A673 (cell line): Measurements from ENCODE around the gene GRPR. TPM values are rescaled to one million over a fixed set of nuclear protein-coding genes. Genes with fewer than 3 reads are reported as not detected.

Source experiments
- BruUV-seq: library from RNA; stranded (reverse); fragments of 400-500 nt; replicated peaks from 2 replicates; lab custom pipeline; 2021; lab: Mats Ljungman, UMichigan
- CTCF ChIA-PET: fragments of 300-600 bp; sonication (Branson Sonifier 250); formaldehyde crosslinking; loops from one replicate; lab custom pipeline; 2022; ENCODE audit warnings: antibody characterized with exemption; lab: Charles Lee
- POLR2A ChIA-PET: fragments of 300-600 bp; sonication (Branson Sonifier 250); formaldehyde crosslinking; loops from one replicate; lab custom pipeline; 2022; ENCODE audit warnings: antibody characterized with exemption; ENCODE audit not compliant: low non-redundant PET; lab: Charles Lee
- DNase-seq: peaks from one replicate; pipeline ENCODE4 v3.0.0-alpha.2; 2015; ENCODE audit warnings: low spot score
- H3K27ac ChIP-seq: fragments of 200-600 bp; sonication (generic); 2 replicates; pipeline ENCODE4 v1.5.1; 2016; ENCODE audit warnings: mixed run types, low read depth, mild to moderate bottlenecking, mixed read lengths, antibody characterized with exemption, low read length; ENCODE audit not compliant: poor library complexity, severe bottlenecking
- H3K27me3 ChIP-seq: fragments of 200-600 bp; sonication (generic); replicated peaks from 2 replicates; pipeline ENCODE4 v1.6.1; 2017; ENCODE audit warnings: mixed run types, low read depth, mild to moderate bottlenecking, mixed read lengths, antibody characterized with exemption, low read length; ENCODE audit not compliant: insufficient read depth, poor library complexity
- H3K36me3 ChIP-seq: fragments of 200-600 bp; sonication (generic); 2 replicates; pipeline ENCODE4 v1.6.1; 2016; ENCODE audit warnings: mixed run types, mild to moderate bottlenecking, mixed read lengths, antibody characterized with exemption, low read length; ENCODE audit not compliant: insufficient read depth, poor library complexity, severe bottlenecking
- H3K4me1 ChIP-seq: fragments of 200-600 bp; sonication (generic); 2 replicates; pipeline ENCODE4 v1.6.1; 2017; ENCODE audit warnings: mixed run types, mild to moderate bottlenecking, mixed read lengths, antibody characterized with exemption, low read length; ENCODE audit not compliant: insufficient read depth, poor library complexity, severe bottlenecking
- H3K4me3 ChIP-seq: fragments of 200-600 bp; sonication (generic); 2 replicates; pipeline ENCODE4 v1.5.1; 2016; ENCODE audit warnings: low read depth, mixed run types, mild to moderate bottlenecking, mixed read lengths, low read length; ENCODE audit not compliant: poor library complexity, severe bottlenecking
- H3K9me3 ChIP-seq: fragments of 200-600 bp; sonication (generic); 2 replicates; pipeline ENCODE4 v1.6.1; 2016; ENCODE audit warnings: mixed run types, low read depth, mild to moderate bottlenecking, mixed read lengths, antibody characterized with exemption, low read length; ENCODE audit not compliant: poor library complexity, severe bottlenecking
- CTCF ChIP-seq: fragments of 300-800, 200-600 bp; sonication (generic); conservative IDR thresholded peaks from 2 replicates; pipeline ENCODE4 v1.5.1; 2017; ENCODE audit warnings: low read depth, mild to moderate bottlenecking, antibody characterized with exemption, low read length, moderate library complexity, mixed read lengths
- EZH2 ChIP-seq: fragments of 200-600 bp; sonication (generic); IDR thresholded peaks from 2 replicates; pipeline ENCODE4 v1.6.1; 2017; ENCODE audit warnings: borderline replicate concordance, low read depth, mild to moderate bottlenecking, mixed read lengths, antibody characterized with exemption, low read length; ENCODE audit not compliant: poor library complexity, severe bottlenecking
- intact Hi-C: fragments of 100-400 bp; cut with micrococcal nuclease; formaldehyde crosslinking; loops from one replicate; pipeline ENCODE4 v1.10.0; 2022; ENCODE audit not compliant: unreplicated experiment
- total RNA-seq: library from RNA; stranded (reverse); gene quantifications from 2 replicates; pipeline ENCODE4 v1.2.3, GENCODE V29; 2021

GRPR gene
- total RNA-seq, 1 experiment from 2014 or later, result 1.2 TPM

GRCh38 chrX:16171944-16172343, 48.6 kb downstream of the GRPR start:
- no TSS peak for BruUV-seq
- ChIA-PET POLR2A (no interaction called here), CTCF (no interaction called here)
- Histone ChIP-seq H3K4me1 (no peaks in the 10 kb centered on the region), H3K27me3 (peaks cover 21% of the 10 kb centered on the region), H3K27ac (no peak overlapping the region), H3K36me3 (no peaks in the 10 kb centered on the region), H3K9me3 (no peaks in the 10 kb centered on the region), H3K4me3 (no peak overlapping the region)
- intact Hi-C loops, result no loop called here
- TF ChIP-seq CTCF (no peak), EZH2 (no peak)
- no peak for DNase-seq

- no TSS peak for BruUV-seq
- POLR2A ChIA-PET, result no interaction called here
- intact Hi-C loops, result no loop called here
Observed at GRCh38 chrX:16172391-16172790, 49.0 kb downstream of the GRPR start.

GRCh38 chrX:16175329-16176061, 52.1 kb downstream of the GRPR start:
- Histone ChIP-seq H3K27me3 (peaks cover 29% of the 10 kb centered on the region), H3K4me1 (no peaks in the 10 kb centered on the region), H3K9me3 (no peaks in the 10 kb centered on the region), H3K36me3 (no peaks in the 10 kb centered on the region), H3K4me3 (no peak overlapping the region), H3K27ac (no peak overlapping the region)
- intact Hi-C loops, result no loop called here
- ChIA-PET CTCF (no interaction called here), POLR2A (no interaction called here)
- no TSS peak for BruUV-seq
- no peak for DNase-seq
- TF ChIP-seq CTCF (no peak), EZH2 (no peak)

More at GRCh38 chrX:16172391-16172790, 49.0 kb downstream of the GRPR start:
- Histone ChIP-seq H3K27me3 (peaks cover 23% of the 10 kb centered on the region), H3K9me3 (no peaks in the 10 kb centered on the region), H3K36me3 (no peaks in the 10 kb centered on the region), H3K4me1 (no peaks in the 10 kb centered on the region), H3K27ac (no peak overlapping the region), H3K4me3 (no peak overlapping the region)
- no peak for DNase-seq
- TF ChIP-seq CTCF (no peak), EZH2 (no peak)
- CTCF ChIA-PET, result no interaction called here
